K562 (cell line): Measurements from ENCODE around the gene SPATA2. TPM values are rescaled to one million over a fixed set of nuclear protein-coding genes. Genes with fewer than 3 reads are reported as not detected.

Experiments
- ADNP ChIP-seq: fragments of 200-800 bp; sonication (Bioruptor generic); IDR thresholded peaks from 2 replicates; pipeline ENCODE4 v1.6.1; 2016; ENCODE audit warnings: missing genetic modification characterization, missing compliant biosample characterization
- ARHGAP35 ChIP-seq: fragments of 450-650 bp; IDR thresholded peaks from 2 replicates; pipeline ENCODE4 v1.6.1; 2018; ENCODE audit not compliant: partially characterized antibody
- BRCA1 ChIP-seq, 2 experiments: fragments of 450-650 bp in 1 of 2; sonication (generic) in 1 of 2; formaldehyde crosslinking in 1 of 2; IDR thresholded peaks; 2 replicates each; pipeline versions ENCODE4 v1.5.0 to v1.6.1; 2017 to 2020; ENCODE audit warnings: mild to moderate bottlenecking in 1 of 2, missing genetic modification reagents in 1 of 2
- C11orf30 ChIP-seq: fragments of 450-650 bp; IDR thresholded peaks from 2 replicates; pipeline ENCODE4 v1.6.1; 2016; ENCODE audit warnings: low read depth, mild to moderate bottlenecking
- CHCHD3 ChIP-seq: fragments of 250-450 bp; sonication (Bioruptor Pico); IDR thresholded peaks from 2 replicates; pipeline ENCODE4 v2.1.2; 2022; ENCODE audit warnings: mild to moderate bottlenecking
- MAZ ChIP-seq, 2 experiments: fragments of 450-650 bp in 1 of 2; sonication (generic) in 1 of 2; formaldehyde crosslinking; IDR thresholded peaks in 1 of 2; conservative IDR thresholded peaks in 1 of 2; 2 replicates each; pipeline versions ENCODE4 v1.4.0 to v1.5.0; 2020; ENCODE audit warnings: mild to moderate bottlenecking in 1 of 2, missing genetic modification reagents in 1 of 2
- MCM3 ChIP-seq: fragments of 450-650 bp; IDR thresholded peaks from 2 replicates; pipeline ENCODE4 v1.6.1; 2016
- MGA ChIP-seq: fragments of 450-650 bp; IDR thresholded peaks from 2 replicates; pipeline ENCODE4 v1.6.1; 2016; ENCODE audit warnings: mild to moderate bottlenecking, moderate library complexity
- NFYB ChIP-seq: IDR thresholded peaks from 2 replicates; pipeline ENCODE4 v1.6.1; 2011; ENCODE audit warnings: mild to moderate bottlenecking, moderate library complexity; ENCODE audit not compliant: insufficient read length; ENCODE audit errors: extremely low read depth
- NR4A1 ChIP-seq, 2 experiments: fragments of 250-450 bp in 1 of 2; fragments of 450-650 bp in 1 of 2; sonication (Bioruptor Pico) in 1 of 2; IDR thresholded peaks; 2 replicates each; pipeline versions ENCODE4 v1.4.0 to v1.6.1; 2016 to 2020; ENCODE audit warnings: mild to moderate bottlenecking in 2 of 2, missing compliant biosample characterization in 1 of 2, missing genetic modification characterization in 1 of 2, moderate library complexity in 1 of 2
- PHB ChIP-seq: fragments of 250-450 bp; sonication (Bioruptor Pico); IDR thresholded peaks from 2 replicates; pipeline ENCODE4 v1.5.0; 2021
- TFAM ChIP-seq: fragments of 250-450 bp; sonication (Bioruptor Pico); conservative IDR thresholded peaks from 2 replicates; pipeline ENCODE4 v1.5.0; 2021; ENCODE audit warnings: mild to moderate bottlenecking, moderate library complexity
- ZBTB17 ChIP-seq: fragments of 450-650 bp; formaldehyde crosslinking; IDR thresholded peaks from 2 replicates; pipeline ENCODE4 v1.4.0; 2020; ENCODE audit warnings: mild to moderate bottlenecking
- ZNF24 ChIP-seq: fragments of 450-650 bp; IDR thresholded peaks from 2 replicates; pipeline ENCODE4 v1.6.1; 2016
- ZNF655 ChIP-seq: fragments of 250-450 bp; sonication (Bioruptor Pico); IDR thresholded peaks from 2 replicates; pipeline ENCODE4 v1.5.0; 2021
- ZNF77 ChIP-seq: fragments of 250-450 bp; sonication (Bioruptor Pico); IDR thresholded peaks from 2 replicates; pipeline ENCODE4 v1.5.0; 2020
- polyA plus RNA-seq, 8 experiments: library from polyadenylated mRNA; depleted of rRNA in 4 of 8; stranded (reverse) in 5 of 8; unstranded in 3 of 8; fragments of >200 nt; fragmentation: Nextera tagmentation in 2 of 8; fragmentation: Illumina TruSeq in 1 of 8; extraction: Ambion mirVana in 2 of 8; extraction: Trizol in 1 of 8; gene quantifications; 2 replicates each; pipeline versions ENCODE4 v1.2.1 to v1.2.3, GENCODE V29; 2011 to 2014; ENCODE audit warnings: inconsistent platforms in 1 of 8, missing spikeins in 1 of 8
- total RNA-seq, 7 experiments: library from RNA; depleted of rRNA in 6 of 7; stranded (reverse); fragments of >200 nt in 6 of 7; fragmentation: Illumina TruSeq in 2 of 7; extraction: Trizol in 2 of 7; gene quantifications; 2 replicates each; pipeline versions ENCODE4 v1.2.1 to v1.2.3, GENCODE V29; 2011 to 2021; ENCODE audit warnings: low replicate concordance in 1 of 7

Gene SPATA2
- total and polyA plus RNA-seq, 9 of the 15 experiments (the other 6 are each of a cell fraction or from before 2014, with no cell fraction given) = 0.46 to 8.2 (median 2.7) TPM

- TF ChIP-seq MGA (no peak), TFAM (CRISPR knock-in tag) (no peak), NFYB (no peak), ZNF77 (CRISPR knock-in tag) (no peak), MAZ (CRISPR knock-in tag; conservative IDR thresholded peaks at IDR 0.05 in 1 of 2, IDR thresholded peaks at IDR 0.05 in 1 of 2) (no peak), BRCA1 (IDR thresholded peaks at IDR 0.05) (no peak), BRCA1 (CRISPR knock-in tag; IDR thresholded peaks at IDR 0.05) (no peak), NR4A1 (CRISPR knock-in tag; IDR thresholded peaks at IDR 0.05) (no peak), NR4A1 (tag; IDR thresholded peaks at IDR 0.05) (no peak), ZNF24 (0 out of 2 replicates have a peak, but pooled peaks have one; percentile 11), MCM3 (no peak), ARHGAP35 (no peak), PHB (CRISPR knock-in tag) (no peak), ZNF655 (CRISPR knock-in tag) (no peak), ZBTB17 (no peak), ADNP (peak; percentile 76), CHCHD3 (CRISPR knock-in tag) (no peak), C11orf30 (no peak)
Measured at GRCh38 chr20:49916146-49917002, 1.0 kb upstream of the SPATA2 start (continued).
